ENCODE results near the gene PIMREG.

DNA sequence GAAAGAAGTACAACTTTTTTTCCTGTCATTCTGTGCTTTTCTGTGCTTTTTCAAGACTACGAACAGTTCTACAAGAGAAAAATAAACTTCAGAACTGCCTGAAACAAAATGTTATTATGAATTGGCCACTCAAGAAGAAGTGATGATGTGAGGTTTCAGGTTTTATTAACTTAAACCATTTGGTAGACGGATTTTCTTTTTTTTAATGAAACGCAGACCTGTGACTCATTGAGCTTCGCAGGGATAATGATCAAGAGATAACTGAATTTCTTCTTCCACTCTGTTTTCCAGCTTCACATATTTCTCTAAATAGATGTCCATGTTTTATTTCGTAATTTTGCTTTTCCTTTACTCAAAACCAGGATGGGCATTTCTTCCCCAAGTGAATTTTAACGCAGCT lies 42.0 kb upstream of the PIMREG start:
- no peak for TF ChIP-seq CTCF (conservative IDR thresholded peaks at IDR 0.05 in 1 of 2, IDR thresholded peaks at IDR 0.05 in 1 of 2; ENCODE audit: extremely low read depth in 1 of 2, insufficient read depth in 1 of 2, low read depth in 1 of 2, low read length in 2 of 2)
- no peak for TF ChIP-seq EZH2 (IDR thresholded peaks at IDR 0.05; ENCODE audit: borderline replicate concordance, low read length)

Measured in mammary epithelial cell (primary cell).